K562 (cell line): Measurements from ENCODE around the gene MARCHF7. TPM values are rescaled to one million over a fixed set of nuclear protein-coding genes. Genes with fewer than 3 reads are reported as not detected.
A peak's percentile ranks its signal among the peaks of the same experiment; 100 is the strongest.

Experiments
- ATAC-seq: fragments of 200-7000 bp; cut with Tn5 transposase; 3 replicates; pipeline ENCODE4 v1.9.1; 2020; ENCODE audit warnings: moderate library complexity
- BruUV-seq: library from RNA; stranded (reverse); fragments of 400-500 nt; replicated peaks from 2 replicates; lab custom pipeline; 2021; lab: Mats Ljungman, UMichigan
- CTCF ChIA-PET: fragments of 300-600 bp; formaldehyde crosslinking; extraction: SDS; loops from one replicate; lab custom pipeline; 2021; ENCODE audit warnings: low intra/inter-chr PET ratio; lab: Yijun Ruan, JAX
- POLR2A ChIA-PET: fragments of 300-600, 350-650 bp; sonication (Branson Sonifier 250); formaldehyde crosslinking; extraction: SDS; loops from one replicate; lab custom pipeline; 2021; ENCODE audit warnings: antibody characterized with exemption, inconsistent platforms; lab: Yijun Ruan, JAX
- DNase-seq, 4 experiments: peaks; one replicate each; pipeline versions ENCODE4 v3.0.0 to v3.0.0-alpha.2; 2011 to 2018; ENCODE audit warnings: low spot score in 3 of 4, mixed read lengths in 3 of 4; ENCODE audit errors: extremely low read depth in 1 of 4
- FAIRE-seq: peaks from 2 replicates; lab custom pipeline; 2011; peaks lifted over from hg19 to GRCh38; lab: Jason Lieb, UNC
- H2AFZ ChIP-seq: 2 replicates; pipeline ENCODE4 v1.6.0; 2011; ENCODE audit warnings: low read depth, low read length, control low read depth, inconsistent platforms
- H3K27ac ChIP-seq: fragments of 200-600 bp; 3 replicates; pipeline ENCODE4 v1.8.0; 2011; ENCODE audit warnings: low read depth, mild to moderate bottlenecking, control low read depth, inconsistent platforms, low read length, moderate library complexity, mixed read lengths; ENCODE audit errors: extremely low read depth
- H3K27me3 ChIP-seq, 2 experiments: fragments of 300-600 bp in 1 of 2; 2 replicates in 1 of 2; 3 replicates in 1 of 2; pipeline versions ENCODE4 v1.6.0 to v1.8.0; 2011; ENCODE audit warnings: inconsistent platforms in 2 of 2, low read length in 2 of 2, mild to moderate bottlenecking in 1 of 2, mixed read lengths in 1 of 2, moderate library complexity in 1 of 2; ENCODE audit not compliant: control insufficient read depth in 2 of 2, insufficient read depth in 2 of 2
- H3K36me3 ChIP-seq: fragments of 300-600 bp; 3 replicates; pipeline ENCODE4 v1.8.0; 2011; ENCODE audit warnings: mild to moderate bottlenecking, low read length, inconsistent platforms; ENCODE audit not compliant: control insufficient read depth, insufficient read depth
- H3K4me1 ChIP-seq, 2 experiments: fragments of 200-600 bp in 1 of 2; replicated peaks in 1 of 2; 2 replicates in 1 of 2; 3 replicates in 1 of 2; pipeline versions ENCODE4 v1.5.1 to v1.8.0; 2011; ENCODE audit warnings: inconsistent platforms in 2 of 2, low read length in 2 of 2, mild to moderate bottlenecking in 1 of 2, mixed read lengths in 1 of 2, moderate library complexity in 1 of 2; ENCODE audit not compliant: control insufficient read depth in 2 of 2, insufficient read depth in 2 of 2
- H3K4me2 ChIP-seq: 2 replicates; pipeline ENCODE4 v1.6.1; 2011; ENCODE audit warnings: low read length, control low read depth, inconsistent platforms, mixed read lengths; ENCODE audit not compliant: insufficient read depth
- H3K4me3 ChIP-seq: fragments of 200-600 bp; sonication (generic), shearing (Covaris generic); 2 replicates; pipeline ENCODE4 v1.5.1; 2016; ENCODE audit warnings: control low read depth, inconsistent platforms
- H3K79me2 ChIP-seq: fragments of 200-600 bp; 3 replicates; pipeline ENCODE4 v1.8.0; 2011; ENCODE audit warnings: low read length, inconsistent platforms; ENCODE audit not compliant: control insufficient read depth, insufficient read depth
- H3K9ac ChIP-seq, 2 experiments: 2 replicates each; pipeline versions ENCODE4 v1.6.0 to v1.6.1; 2011; ENCODE audit warnings: low read depth in 2 of 2, low read length in 2 of 2, control low read depth in 1 of 2, inconsistent platforms in 1 of 2, mild to moderate bottlenecking in 1 of 2, mixed read lengths in 1 of 2; ENCODE audit not compliant: insufficient read depth in 1 of 2
- H3K9me1 ChIP-seq: one replicate; pipeline ENCODE4 v1.6.0; 2011; ENCODE audit warnings: inconsistent platforms, mild to moderate bottlenecking, low read length, moderate library complexity; ENCODE audit not compliant: control insufficient read depth, insufficient read depth
- H3K9me3 ChIP-seq: replicated peaks from 2 replicates; pipeline ENCODE4 v1.5.1; 2011; ENCODE audit warnings: low read depth, low read length, inconsistent platforms; ENCODE audit not compliant: control insufficient read depth, insufficient read depth
- H4K20me1 ChIP-seq: replicated peaks from 2 replicates; pipeline ENCODE4 v1.6.1; 2011; ENCODE audit warnings: low read length, inconsistent platforms, mixed read lengths; ENCODE audit not compliant: control insufficient read depth, insufficient read depth
- BRCA1 ChIP-seq, 2 experiments: fragments of 450-650 bp in 1 of 2; sonication (generic) in 1 of 2; formaldehyde crosslinking in 1 of 2; IDR thresholded peaks; 2 replicates each; pipeline versions ENCODE4 v1.5.0 to v1.6.1; 2017 to 2020; ENCODE audit warnings: mild to moderate bottlenecking in 1 of 2, missing genetic modification reagents in 1 of 2
- CEBPG ChIP-seq, 3 experiments: fragments of 200-800 bp in 1 of 3; sonication (Bioruptor generic) in 1 of 3; sonication (generic) in 1 of 3; formaldehyde crosslinking in 1 of 3; IDR thresholded peaks in 2 of 3; conservative IDR thresholded peaks in 1 of 3; 2 replicates each; pipeline versions ENCODE4 v1.6.1 to v1.8.0; 2016 to 2022; ENCODE audit warnings: missing compliant biosample characterization in 2 of 3, missing genetic modification characterization in 2 of 3, mild to moderate bottlenecking in 1 of 3, missing genetic modification reagents in 1 of 3
- CHD4 ChIP-seq: fragments of 200-600 bp; sonication (generic); IDR thresholded peaks from 3 replicates; pipeline ENCODE4 v1.6.1; 2012; ENCODE audit warnings: low read depth, mild to moderate bottlenecking, mixed read lengths, low read length, inconsistent platforms; ENCODE audit not compliant: insufficient read depth, insufficient replicate concordance, poor library complexity, severe bottlenecking
- GTF2F1 ChIP-seq: IDR thresholded peaks from 2 replicates; pipeline ENCODE4 v1.6.1; 2011; ENCODE audit warnings: low read depth, low read length, improper control_type of control experiment
- MAFG ChIP-seq: fragments of 450-650 bp; conservative IDR thresholded peaks from 2 replicates; pipeline ENCODE4 v1.6.1; 2016; ENCODE audit warnings: missing genetic modification characterization, missing compliant biosample characterization
- NFE2 ChIP-seq: IDR thresholded peaks from 2 replicates; pipeline ENCODE4 v1.6.1; 2014; ENCODE audit warnings: antibody characterized with exemption, low read depth
- ZC3H8 ChIP-seq: fragments of 450-650 bp; IDR thresholded peaks from 2 replicates; pipeline ENCODE4 v1.6.1; 2017
- ZNF316 ChIP-seq: fragments of 450-650 bp; IDR thresholded peaks from 2 replicates; pipeline ENCODE4 v1.6.1; 2016
- WGBS: fragments of 100-300 bp; shearing (Covaris generic); methylation state at CpG from one replicate; pipeline ENCODE4 v1.1.6; 2016; ENCODE audit warnings: low coverage, mixed read lengths; ENCODE audit not compliant: insufficient coverage; ENCODE audit errors: missing lambda C conversion rate; 5-methylcytosine and 5-hydroxymethylcytosine counted together
- in situ Hi-C: fragments of 300-500 bp; cut with MboI; formaldehyde crosslinking; loops from 4 replicates; pipeline ENCODE4 v1.15.0; 2018; ENCODE audit warnings: inconsistent platforms, mixed read lengths
- intact Hi-C: fragments of 100-400 bp; cut with micrococcal nuclease; formaldehyde crosslinking; loops from 2 replicates; pipeline ENCODE4 v1.14.2; 2022
- polyA plus RNA-seq, 8 experiments: library from polyadenylated mRNA; depleted of rRNA in 4 of 8; stranded (reverse) in 5 of 8; unstranded in 3 of 8; fragments of >200 nt; fragmentation: Nextera tagmentation in 2 of 8; fragmentation: Illumina TruSeq in 1 of 8; extraction: Ambion mirVana in 2 of 8; extraction: Trizol in 1 of 8; gene quantifications; 2 replicates each; pipeline versions ENCODE4 v1.2.1 to v1.2.3, GENCODE V29; 2011 to 2014; ENCODE audit warnings: inconsistent platforms in 1 of 8, missing spikeins in 1 of 8
- total RNA-seq, 7 experiments: library from RNA; depleted of rRNA in 6 of 7; stranded (reverse); fragments of >200 nt in 6 of 7; fragmentation: Illumina TruSeq in 2 of 7; extraction: Trizol in 2 of 7; gene quantifications; 2 replicates each; pipeline versions ENCODE4 v1.2.1 to v1.2.3, GENCODE V29; 2011 to 2021; ENCODE audit warnings: low replicate concordance in 1 of 7
- TF ChIP-seq, protein P1 (sequence below), 2 experiments: fragments of 450-650 bp in 1 of 2; sonication (generic) in 1 of 2; formaldehyde crosslinking in 1 of 2; IDR thresholded peaks in 1 of 2; conservative IDR thresholded peaks in 1 of 2; 2 replicates each; pipeline versions ENCODE4 v1.6.1 to v1.8.1; 2016 to 2023; ENCODE audit warnings: mild to moderate bottlenecking in 2 of 2, moderate library complexity in 2 of 2, inconsistent platforms in 1 of 2, missing genetic modification reagents in 1 of 2

MARCHF7 gene
- total and polyA plus RNA-seq, 9 of the 15 experiments (the other 6 are each of a cell fraction or from before 2014, with no cell fraction given) = 58.2 to 137 (median 86.7) TPM

- TF ChIP-seq ZNF316 (peak; percentile 81), ZC3H8 (no peak), BRCA1 (IDR thresholded peaks at IDR 0.05) (no peak), BRCA1 (CRISPR knock-in tag; IDR thresholded peaks at IDR 0.05) (no peak), MAFG (tag) (peak; percentile 82), NFE2 (peak; percentile 76)
These were observed 23.7 kb downstream of the MARCHF7 start (continued) for GRCh38 chr2:159736048-159736447.

- no peaks in the 10 kb centered on the region for H3K9me3 ChIP-seq
- H3K4me3 ChIP-seq = no peak overlapping the region
- no peaks in the 10 kb centered on the region for H3K27me3 ChIP-seq
- no peaks in the 10 kb centered on the region for H3K9me1 ChIP-seq
- CTCF ChIA-PET = no interaction called here
- intact Hi-C loops = no loop called here
- H2AFZ ChIP-seq = no peak overlapping the region
- FAIRE-seq = no peak
- no TSS peak for BruUV-seq
- TF ChIP-seq GTF2F1 = no peak
- peak; percentile 16; the same call in 1 of the 2 replicates for TF ChIP-seq CEBPG (CRISPR knock-in tag; IDR thresholded peaks at IDR 0.05)
- TF ChIP-seq CEBPG (tag; conservative IDR thresholded peaks at IDR 0.05 in 1 of 2, IDR thresholded peaks at IDR 0.05 in 1 of 2) = peak; percentile 24 to 28; a peak in 1 of 4 replicates
- TF ChIP-seq CHD4 = no peak
- TF ChIP-seq, protein P1, sequence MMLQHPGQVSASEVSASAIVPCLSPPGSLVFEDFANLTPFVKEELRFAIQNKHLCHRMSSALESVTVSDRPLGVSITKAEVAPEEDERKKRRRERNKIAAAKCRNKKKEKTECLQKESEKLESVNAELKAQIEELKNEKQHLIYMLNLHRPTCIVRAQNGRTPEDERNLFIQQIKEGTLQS (IDR thresholded peaks at IDR 0.05) = peak; percentile 34; the same call in 1 of the 2 replicates
- TF ChIP-seq, protein P1 (CRISPR knock-in tag; conservative IDR thresholded peaks at IDR 0.05) = no peak
- TF ChIP-seq, all 486 proteins: peak for 2
- Histone ChIP-seq H3K4me1 (peaks cover 0 to 9% of the 10 kb centered on the region in 2 experiments; a peak in 2 of 5 replicates), H3K4me2 (no peak overlapping the region), H3K79me2 (peaks cover 99% of the 10 kb centered on the region), H4K20me1 (no peaks in the 10 kb centered on the region; the same call in 1 of the 2 replicates), H3K36me3 (peaks cover 95% of the 10 kb centered on the region), H3K9ac (no peak overlapping the region), H3K27ac (no peak overlapping the region)
- WGBS = 94% methylated on average over 1 of the region's 1 CpG
- no peak for DNase-seq
- ATAC-seq = no peak
- in situ Hi-C loops = no loop called here
- POLR2A ChIA-PET = interaction anchor here (1.4 to 1.9 kb wide), 4 partner anchors 7 to 23 kb away, joined by 3 to 10 read pairs (median 4); no protein-coding TSS in a partner anchor
These were observed 25.1 kb downstream of the MARCHF7 start for GRCh38 chr2:159737292-159737916.
